Measurements from ENCODE around the gene JAZF1. TPM values are rescaled to one million over a fixed set of nuclear protein-coding genes. Genes with fewer than 3 reads are reported as not detected.

The JAZF1 gene
- total and polyA plus RNA-seq, 9 of the 15 experiments (the other 6 are each of a cell fraction or from before 2014, with no cell fraction given): 0.04 to 0.64 (median 0.11) TPM; not detected in 3

- TF ChIP-seq ZFP36 (IDR thresholded peaks at IDR 0.05; ENCODE audit: low read depth, low read length, partially characterized antibody) (no peak), FOXA3 (CRISPR knock-in tag; conservative IDR thresholded peaks at IDR 0.05 in 1 of 2, IDR thresholded peaks at IDR 0.05 in 1 of 2) (no peak), ZNF408 (CRISPR knock-in tag; IDR thresholded peaks at IDR 0.05; ENCODE audit: low read depth) (no peak), FOXJ3 (CRISPR knock-in tag; IDR thresholded peaks at IDR 0.05) (no peak), NFE2 (IDR thresholded peaks at IDR 0.05; ENCODE audit: low read depth) (no peak)
Measured at GRCh38 chr7:28121496-28121895, 59.1 kb downstream of the JAZF1 start (continued).

- no peaks in the 10 kb centered on the region for H3K4me1 ChIP-seq (replicated peaks in 1 of 2; ENCODE audit: control insufficient read depth in 2 of 2, insufficient read depth in 2 of 2, low read length in 2 of 2)
- BruUV-seq (replicated peaks): no TSS peak
- H3K4me3 ChIP-seq: no peak overlapping the region
- no peaks in the 10 kb centered on the region for H3K79me2 ChIP-seq (ENCODE audit: control insufficient read depth, insufficient read depth, low read length)
- no peak overlapping the region for H3K27ac ChIP-seq (ENCODE audit: extremely low read depth, low read depth, low read length)
- no peaks in the 10 kb centered on the region for H4K20me1 ChIP-seq (replicated peaks; ENCODE audit: control insufficient read depth, insufficient read depth, low read length)
- peaks cover 2 to 24% of the 10 kb centered on the region in 2 experiments; a peak in 3 of 5 replicates for H3K27me3 ChIP-seq (ENCODE audit: control insufficient read depth in 2 of 2, insufficient read depth in 2 of 2, low read length in 2 of 2)
- H3K9me1 ChIP-seq (ENCODE audit: control insufficient read depth, insufficient read depth, low read length): no peaks in the 10 kb centered on the region
- DNase-seq (ENCODE audit: extremely low read depth in 1 of 4, low spot score in 3 of 4): no peak
- in situ Hi-C loops (cut with MboI) (no loop called here), intact Hi-C loops (cut with micrococcal nuclease) (no loop called here)
- CTCF ChIA-PET (ENCODE audit: low intra/inter-chr PET ratio): no interaction called here
- no peak for ATAC-seq
- H2AFZ ChIP-seq (ENCODE audit: low read depth, low read length): no peak overlapping the region
- no peaks in the 10 kb centered on the region for H3K36me3 ChIP-seq (ENCODE audit: control insufficient read depth, insufficient read depth, low read length)
- FAIRE-seq: no peak
- H3K4me2 ChIP-seq (ENCODE audit: insufficient read depth, low read length): no peak overlapping the region
- 0% methylated on average over 2 of the region's 2 CpGs for WGBS (ENCODE audit: insufficient coverage, low coverage, missing lambda C conversion rate)
- POLR2A ChIA-PET: no interaction called here
- no peaks in the 10 kb centered on the region for H3K9me3 ChIP-seq (replicated peaks; ENCODE audit: control insufficient read depth, insufficient read depth, low read depth, low read length)
- H3K9ac ChIP-seq (ENCODE audit: insufficient read depth in 1 of 2, low read depth in 2 of 2, low read length in 2 of 2): no peak overlapping the region
- no peak for TF ChIP-seq TAF1 (IDR thresholded peaks at IDR 0.05; ENCODE audit: control insufficient read depth, extremely low read depth, insufficient read depth, low read length, severe bottlenecking)
Measured at GRCh38 chr7:28116041-28116440, 64.6 kb downstream of the JAZF1 start.

Measured in K562 (cell line).